Stimulated activated CD8-positive, alpha-beta memory T cell treated with anti-CD3 and anti-CD28 coated beads, Interleukin-7, amount 100 ng/mL, for 1 hour (primary cell): ENCODE data around the gene SETD7.

ENCODE experiments used
- DNase-seq, 2 donors: peaks; one replicate each; pipeline ENCODE4 v3.0.0-alpha.2; 2020; ENCODE audit warnings: low read depth in 2 of 2

SETD7 gene

GRCh38 chr4:139509727-139510410, 46.1 kb downstream of the SETD7 start:
- DNase-seq, result no peak

- no peak for DNase-seq
Measured at GRCh38 chr4:139508581-139509237, 47.3 kb downstream of the SETD7 start.

GRCh38 chr4:139506774-139507173, 49.2 kb downstream of the SETD7 start:
- no peak for DNase-seq

- DNase-seq, result no peak
Measured at GRCh38 chr4:139503622-139504166, 52.3 kb downstream of the SETD7 start.

GRCh38 chr4:139501927-139502899, 53.8 kb downstream of the SETD7 start:
- no peak for DNase-seq

GRCh38 chr4:139501527-139501926, 54.5 kb downstream of the SETD7 start:
- DNase-seq, result no peak

GRCh38 chr4:139501117-139501516, 54.9 kb downstream of the SETD7 start:
- no peak for DNase-seq

- no peak for DNase-seq
Measured at GRCh38 chr4:139499186-139499585, 56.8 kb downstream of the SETD7 start.

GRCh38 chr4:139493176-139493575, 62.8 kb downstream of the SETD7 start:
- no peak for DNase-seq

- no peak for DNase-seq
Measured at GRCh38 chr4:139492429-139492828, 63.6 kb downstream of the SETD7 start.

GRCh38 chr4:139489638-139490037, 66.4 kb downstream of the SETD7 start:
- DNase-seq, result no peak

- no peak for DNase-seq
Measured at GRCh38 chr4:139488442-139488841, 67.6 kb downstream of the SETD7 start.

- DNase-seq, result no peak
Measured at GRCh38 chr4:139484783-139485311, 71.2 kb downstream of the SETD7 start.

GRCh38 chr4:139483000-139483399, 73.0 kb downstream of the SETD7 start:
- DNase-seq, result no peak

GRCh38 chr4:139481465-139481864, 74.6 kb downstream of the SETD7 start:
- no peak for DNase-seq

- DNase-seq, result no peak
Measured at GRCh38 chr4:139476363-139476762, 79.7 kb downstream of the SETD7 start.

- no peak for DNase-seq
Measured at GRCh38 chr4:139472852-139473251, 83.2 kb downstream of the SETD7 start.

- DNase-seq, result no peak
Measured at GRCh38 chr4:139470997-139471665, 84.9 kb downstream of the SETD7 start.

- no peak for DNase-seq
Measured at GRCh38 chr4:139470295-139470694, 85.7 kb downstream of the SETD7 start.

- DNase-seq, result no peak
Measured at GRCh38 chr4:139469869-139470268, 86.2 kb downstream of the SETD7 start.

GRCh38 chr4:139469216-139469615, 86.8 kb downstream of the SETD7 start:
- DNase-seq, result no peak
